Activated T-cell treated with anti-CD3 and anti-CD28 coated beads for 4 hours (primary cell): Measurements from ENCODE around the gene NFATC2IP.
A peak's percentile ranks its signal among the peaks of the same experiment; 100 is the strongest.
"Not testable (repeated sequence)": the region's sequence is repeated elsewhere in the genome, so short reads cannot be mapped to it uniquely, and the experiment has no call there.

ENCODE experiments used
- DNase-seq: peaks from one replicate; pipeline ENCODE4 v3.0.0-alpha.2; 2020

NFATC2IP gene

GRCh38 chr16:28974437-28975157 lies 23.9 kb downstream of the NFATC2IP start, which contains the start of gene SPNS1:
Gene SPNS1, plus strand, starts transcription at chr16:28974778. Its CDS starts 374 bp downstream, at chr16:28975152.
- peak; percentile 81 for DNase-seq

- DNase-seq: no peak
Measured at GRCh38 chr16:28975158-28975599, 24.4 kb downstream of the NFATC2IP start.

- no peak for DNase-seq
Measured at GRCh38 chr16:28977703-28978662, 27.2 kb downstream of the NFATC2IP start.

DNA sequence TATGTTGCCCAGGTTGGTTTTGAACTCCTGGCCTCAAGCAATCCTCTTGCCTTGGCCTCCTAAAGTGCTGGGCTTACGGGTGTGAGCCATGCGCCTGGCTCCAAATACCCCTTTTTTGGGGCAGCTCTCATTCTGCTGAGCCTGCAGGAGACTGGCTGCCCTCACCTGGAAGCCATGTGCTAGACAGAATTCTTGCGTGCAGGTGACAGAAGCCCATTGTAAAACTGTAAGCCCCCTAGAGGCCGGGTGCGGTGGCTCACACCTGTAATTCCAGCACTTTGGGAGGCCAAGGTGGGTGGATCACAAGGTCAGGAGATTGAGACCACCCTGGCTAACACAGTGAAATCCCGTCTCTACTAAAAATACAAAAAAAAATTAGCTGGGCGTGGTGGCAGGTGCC lies 29.6 kb downstream of the NFATC2IP start:
- not testable (repeated sequence) for DNase-seq

- DNase-seq: no peak
Measured at GRCh38 chr16:28980929-28981328, 30.2 kb downstream of the NFATC2IP start.

- no peak for DNase-seq
Measured at GRCh38 chr16:28981517-28981916, 30.8 kb downstream of the NFATC2IP start.

- no peak for DNase-seq
Measured at GRCh38 chr16:28982418-28982817, 31.7 kb downstream of the NFATC2IP start.

GRCh38 chr16:28982949-28983348 lies 32.2 kb downstream of the NFATC2IP start:
- no peak for DNase-seq

- no peak for DNase-seq
Measured at GRCh38 chr16:28983644-28984043, 32.9 kb downstream of the NFATC2IP start.

DNA sequence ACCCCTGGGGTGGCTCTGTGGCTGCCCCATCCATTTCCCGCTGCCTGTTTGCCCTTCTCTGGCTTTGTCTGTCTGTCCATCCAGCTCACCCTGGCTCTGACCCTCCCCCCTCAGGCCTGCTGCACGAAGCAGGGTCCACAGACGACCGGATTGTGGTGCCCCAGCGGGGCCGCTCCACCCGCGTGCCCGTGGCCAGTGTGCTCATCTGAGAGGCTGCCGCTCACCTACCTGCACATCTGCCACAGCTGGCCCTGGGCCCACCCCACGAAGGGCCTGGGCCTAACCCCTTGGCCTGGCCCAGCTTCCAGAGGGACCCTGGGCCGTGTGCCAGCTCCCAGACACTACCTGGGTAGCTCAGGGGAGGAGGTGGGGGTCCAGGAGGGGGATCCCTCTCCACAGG lies 33.4 kb downstream of the NFATC2IP start:
- DNase-seq: no peak

DNA sequence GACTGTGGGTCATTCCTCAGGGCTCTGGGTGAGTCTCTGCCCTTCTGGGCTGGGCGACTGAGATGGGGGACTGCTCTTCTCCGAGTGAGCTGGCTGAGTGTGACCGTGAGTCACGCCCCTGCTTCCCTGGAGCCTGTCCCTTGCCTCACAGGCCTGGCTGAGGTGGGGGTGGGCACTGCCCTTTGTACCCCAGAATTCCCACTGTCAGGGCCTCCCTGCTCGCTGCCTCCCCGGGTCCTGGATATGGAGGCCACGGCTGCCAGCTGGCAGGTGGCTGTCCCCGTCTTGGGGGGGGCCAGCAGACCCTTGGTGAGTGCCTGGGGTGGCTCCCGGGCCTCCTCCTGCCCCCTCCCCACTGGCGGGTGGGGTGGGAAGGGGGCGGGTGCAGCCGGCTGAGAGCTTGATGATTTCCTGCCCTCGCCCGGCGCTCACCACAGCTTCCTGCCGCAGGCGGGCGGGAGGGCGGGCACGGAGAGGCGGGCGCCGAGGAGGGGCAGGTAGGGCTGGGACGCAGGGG lies 33.9 kb downstream of the NFATC2IP start, which contains the start of gene LAT:
TSS of gene LAT (plus strand) at position 434 of the 517 bp plus-strand sequence. CDS start 366 bp downstream, outside the sequence.
- peak; percentile 66 for DNase-seq

DNA sequence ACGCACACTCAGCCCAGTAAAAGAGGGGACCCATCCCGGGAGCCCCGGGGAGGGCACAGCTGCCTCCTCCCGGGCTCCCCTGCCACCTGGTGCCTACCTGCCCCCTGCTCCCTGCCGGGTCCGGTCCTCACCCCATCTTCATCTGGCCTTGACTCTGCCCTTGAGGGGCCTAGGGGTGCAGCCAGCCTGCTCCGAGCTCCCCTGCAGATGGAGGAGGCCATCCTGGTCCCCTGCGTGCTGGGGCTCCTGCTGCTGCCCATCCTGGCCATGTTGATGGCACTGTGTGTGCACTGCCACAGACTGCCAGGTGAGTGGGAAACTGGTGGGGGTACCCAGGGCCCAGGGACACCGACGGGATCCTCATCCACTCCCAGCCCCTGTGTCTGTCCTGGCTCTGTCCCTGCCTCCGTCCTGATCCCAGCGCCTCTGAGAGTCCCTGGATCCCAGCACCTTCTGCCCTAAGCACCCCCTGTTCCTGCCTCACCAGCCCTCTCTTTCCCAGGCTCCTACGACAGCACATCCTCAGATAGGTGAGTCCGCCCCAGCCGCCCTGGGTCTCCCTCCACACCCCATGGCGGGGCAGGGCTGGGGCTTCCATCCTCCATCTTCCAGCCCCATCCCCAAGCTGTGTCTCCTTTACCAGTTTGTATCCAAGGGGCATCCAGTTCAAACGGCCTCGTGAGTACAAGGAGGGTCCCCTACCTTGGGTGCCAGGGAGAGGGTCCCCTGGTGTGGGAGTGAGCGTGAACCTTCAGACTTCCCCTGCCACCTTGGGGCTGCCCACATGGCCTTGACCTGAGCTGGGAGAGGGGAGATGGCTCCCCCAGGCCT lies 34.7 kb downstream of the NFATC2IP start:
- DNase-seq: no peak

GRCh38 chr16:28986046-28986445 lies 35.3 kb downstream of the NFATC2IP start:
- no peak for DNase-seq

- DNase-seq: no peak
Measured at GRCh38 chr16:28986492-28986891, 35.8 kb downstream of the NFATC2IP start.

GRCh38 chr16:28987170-28987853 lies 36.6 kb downstream of the NFATC2IP start:
- no peak for DNase-seq

- no peak for DNase-seq
Measured at GRCh38 chr16:28989363-28989762, 38.6 kb downstream of the NFATC2IP start.

GRCh38 chr16:28990375-28991040 lies 39.8 kb downstream of the NFATC2IP start:
- DNase-seq: peak; percentile 57

DNA sequence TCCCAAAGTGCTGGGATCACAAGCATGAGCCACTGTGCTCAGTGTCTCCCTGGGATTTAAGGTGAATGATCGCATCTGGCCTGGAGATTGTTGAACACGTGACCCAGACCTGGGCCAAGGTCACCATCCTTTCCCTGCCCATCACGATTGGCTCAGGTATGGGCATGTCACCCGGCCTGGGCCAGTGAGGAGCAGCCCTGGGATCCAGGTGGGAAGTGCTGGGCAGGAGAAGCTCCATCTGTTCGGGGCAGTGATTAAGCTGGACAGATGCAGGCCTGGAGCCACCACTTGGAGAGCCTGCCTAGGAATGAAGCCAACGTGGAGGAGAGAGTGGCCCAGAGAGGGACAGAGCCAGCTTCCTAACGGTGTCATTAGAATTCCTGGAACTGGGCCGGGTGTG lies 41.0 kb downstream of the NFATC2IP start:
- DNase-seq: no peak

- DNase-seq: no peak
Measured at GRCh38 chr16:28992496-28992895, 41.8 kb downstream of the NFATC2IP start.

- no peak for DNase-seq
Measured at GRCh38 chr16:28998837-28999236, 48.1 kb downstream of the NFATC2IP start.

GRCh38 chr16:28999577-28999976 lies 48.8 kb downstream of the NFATC2IP start:
- no peak for DNase-seq
